ENCODE results near the gene EDAR. TPM values are rescaled to one million over a fixed set of nuclear protein-coding genes. Genes with fewer than 3 reads are reported as not detected.

Gene EDAR
- polyA plus RNA-seq, 1 experiment = not detected

DNA sequence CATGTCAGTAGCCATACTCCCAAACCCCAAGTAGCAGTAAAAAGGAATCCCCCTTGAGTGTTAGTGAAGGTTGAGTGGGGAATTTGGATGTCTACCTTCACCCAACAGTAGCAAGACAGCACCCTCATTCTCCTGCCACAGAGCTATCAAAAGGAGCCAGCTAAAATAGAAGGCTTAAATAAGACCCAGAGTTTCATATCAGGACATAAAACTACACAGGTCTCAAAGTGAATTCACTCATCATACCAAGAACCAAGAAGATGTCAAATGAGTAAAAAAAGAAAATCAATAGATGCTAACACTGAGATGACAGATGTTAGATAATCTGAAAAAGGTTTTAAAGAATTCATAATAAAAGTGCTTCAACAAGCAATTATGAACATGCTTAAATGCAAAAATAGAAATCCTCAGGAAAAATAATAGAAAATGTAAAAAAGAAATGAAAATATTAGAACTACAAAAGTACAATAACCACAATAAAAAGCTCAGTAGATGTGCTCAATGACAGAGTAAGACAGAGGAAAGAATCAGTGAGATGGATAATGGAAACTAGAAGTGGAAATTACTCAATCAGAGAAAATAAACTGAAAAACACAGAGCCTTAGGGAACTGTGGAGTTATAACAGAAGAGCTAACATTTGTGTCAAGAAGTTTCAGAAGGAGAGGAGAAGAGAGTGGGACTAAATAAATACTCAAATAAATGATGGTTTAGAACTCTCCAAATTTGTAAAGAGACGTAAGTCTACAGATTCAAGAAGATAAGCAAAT lies 90.5 kb downstream of the EDAR start:
- no peak overlapping the region for H3K4me3 ChIP-seq (ENCODE audit: low read depth, low read length)
- no peaks in the 10 kb centered on the region for H3K9me3 ChIP-seq (ENCODE audit: control insufficient read depth, insufficient read depth, low read length)
- peaks cover 4% of the 10 kb centered on the region for H3K27me3 ChIP-seq (ENCODE audit: control insufficient read depth, insufficient read depth, low read length)
- no peak for DNase-seq (ENCODE audit: low read depth, low spot score)
- ChIA-PET CTCF (no interaction called here), POLR2A (no interaction called here)
- TF ChIP-seq, protein P1, sequence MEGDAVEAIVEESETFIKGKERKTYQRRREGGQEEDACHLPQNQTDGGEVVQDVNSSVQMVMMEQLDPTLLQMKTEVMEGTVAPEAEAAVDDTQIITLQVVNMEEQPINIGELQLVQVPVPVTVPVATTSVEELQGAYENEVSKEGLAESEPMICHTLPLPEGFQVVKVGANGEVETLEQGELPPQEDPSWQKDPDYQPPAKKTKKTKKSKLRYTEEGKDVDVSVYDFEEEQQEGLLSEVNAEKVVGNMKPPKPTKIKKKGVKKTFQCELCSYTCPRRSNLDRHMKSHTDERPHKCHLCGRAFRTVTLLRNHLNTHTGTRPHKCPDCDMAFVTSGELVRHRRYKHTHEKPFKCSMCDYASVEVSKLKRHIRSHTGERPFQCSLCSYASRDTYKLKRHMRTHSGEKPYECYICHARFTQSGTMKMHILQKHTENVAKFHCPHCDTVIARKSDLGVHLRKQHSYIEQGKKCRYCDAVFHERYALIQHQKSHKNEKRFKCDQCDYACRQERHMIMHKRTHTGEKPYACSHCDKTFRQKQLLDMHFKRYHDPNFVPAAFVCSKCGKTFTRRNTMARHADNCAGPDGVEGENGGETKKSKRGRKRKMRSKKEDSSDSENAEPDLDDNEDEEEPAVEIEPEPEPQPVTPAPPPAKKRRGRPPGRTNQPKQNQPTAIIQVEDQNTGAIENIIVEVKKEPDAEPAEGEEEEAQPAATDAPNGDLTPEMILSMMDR (IDR thresholded peaks at IDR 0.05; ENCODE audit: low read depth, low read length) = no peak
- no peak overlapping the region for H3K27ac ChIP-seq (ENCODE audit: low read depth, low read length)

DNA sequence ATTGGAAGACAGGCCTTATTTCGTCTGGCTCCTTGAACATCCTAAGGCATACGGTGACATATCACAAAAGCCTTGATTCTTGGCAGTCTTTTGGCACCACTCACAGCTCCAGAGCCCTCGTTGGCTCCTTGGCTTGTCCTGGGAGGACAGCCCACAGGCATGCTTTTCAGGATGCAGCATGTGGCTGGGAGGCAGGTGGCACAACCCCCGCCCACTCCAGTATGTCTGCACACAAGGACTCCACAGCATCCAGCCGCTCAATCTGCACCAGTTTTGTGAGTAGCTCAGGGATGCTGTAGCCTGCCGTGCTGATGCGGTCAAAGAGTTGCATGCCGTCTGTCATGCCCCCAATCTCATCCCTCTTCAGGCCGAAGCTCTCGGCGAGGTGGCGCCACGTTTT lies 92.3 kb downstream of the EDAR start:
- no peak for DNase-seq (ENCODE audit: low read depth, low spot score)
- POLR2A ChIA-PET = no interaction called here
- TF ChIP-seq, protein P1 (IDR thresholded peaks at IDR 0.05; ENCODE audit: low read depth, low read length) = no peak
- Histone ChIP-seq H3K9me3 (ENCODE audit: control insufficient read depth, insufficient read depth, low read length) (no peaks in the 10 kb centered on the region), H3K27ac (ENCODE audit: low read depth, low read length) (no peak overlapping the region), H3K27me3 (ENCODE audit: control insufficient read depth, insufficient read depth, low read length) (peaks cover 4% of the 10 kb centered on the region), H3K4me3 (ENCODE audit: low read depth, low read length) (no peak overlapping the region)
- CTCF ChIA-PET = no interaction called here

DNA sequence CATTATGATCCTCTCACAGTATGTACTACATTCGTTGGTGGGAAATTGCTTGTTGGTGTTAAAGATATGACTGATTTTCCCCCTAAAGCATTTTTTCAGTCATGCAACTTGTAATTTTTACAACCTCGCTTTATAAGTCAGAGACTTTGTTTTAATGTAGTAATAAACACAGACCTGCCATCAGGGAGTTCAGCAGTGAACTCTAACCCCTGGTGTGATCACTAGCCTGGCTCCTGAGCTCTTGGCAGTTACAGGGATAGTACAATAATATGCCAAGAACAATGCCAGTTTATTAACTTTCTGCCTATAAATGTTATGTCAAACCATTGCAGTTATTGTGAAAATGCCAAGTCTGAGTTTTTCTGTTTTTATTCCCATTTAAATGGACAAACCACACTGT lies 93.8 kb downstream of the EDAR start:
- CTCF ChIA-PET = interaction anchor here (0.7 to 1.1 kb wide), 2 partner anchors 292 to 651 kb away, joined by 3 read pairs; no protein-coding TSS in a partner anchor
- POLR2A ChIA-PET = no interaction called here
- no peak for DNase-seq (ENCODE audit: low read depth, low spot score)
- H3K9me3 ChIP-seq (ENCODE audit: control insufficient read depth, insufficient read depth, low read length) = peaks cover 3% of the 10 kb centered on the region
- H3K4me3 ChIP-seq (ENCODE audit: low read depth, low read length) = no peak overlapping the region
- TF ChIP-seq, protein P1 (IDR thresholded peaks at IDR 0.05; ENCODE audit: low read depth, low read length) = no peak
- peaks cover 4% of the 10 kb centered on the region for H3K27me3 ChIP-seq (ENCODE audit: control insufficient read depth, insufficient read depth, low read length)
- H3K27ac ChIP-seq (ENCODE audit: low read depth, low read length) = no peak overlapping the region

DNA sequence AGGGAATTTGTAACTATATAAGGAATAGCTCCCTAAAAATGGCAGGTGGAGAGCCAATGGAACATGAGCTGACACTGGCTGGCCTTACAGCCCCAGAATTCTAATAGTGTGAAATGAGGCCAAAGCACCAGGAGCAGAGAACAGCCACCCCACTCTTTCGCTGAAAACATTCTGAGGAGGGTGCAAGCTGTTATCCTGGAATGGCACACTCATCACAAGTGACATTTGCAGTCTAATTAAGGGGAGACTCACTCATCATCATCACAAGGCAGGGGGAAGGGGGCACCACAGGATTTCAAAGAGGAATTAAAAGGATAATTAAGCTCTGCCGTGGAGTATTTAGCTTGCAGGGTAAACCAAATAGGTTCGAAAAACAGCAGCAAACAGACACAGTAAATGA lies 94.3 kb downstream of the EDAR start:
- DNase-seq (ENCODE audit: low read depth, low spot score) = no peak
- TF ChIP-seq, protein P1 (IDR thresholded peaks at IDR 0.05; ENCODE audit: low read depth, low read length) = no peak
- POLR2A ChIA-PET = no interaction called here
- peaks cover 5% of the 10 kb centered on the region for H3K9me3 ChIP-seq (ENCODE audit: control insufficient read depth, insufficient read depth, low read length)
- no peak overlapping the region for H3K27ac ChIP-seq (ENCODE audit: low read depth, low read length)
- CTCF ChIA-PET = interaction anchor here (0.6 to 1.1 kb wide), 3 partner anchors 293 to 718 kb away, joined by 3 to 5 read pairs (median 3); no protein-coding TSS in a partner anchor
- H3K4me3 ChIP-seq (ENCODE audit: low read depth, low read length) = no peak overlapping the region
- peaks cover 4% of the 10 kb centered on the region for H3K27me3 ChIP-seq (ENCODE audit: control insufficient read depth, insufficient read depth, low read length)

DNA sequence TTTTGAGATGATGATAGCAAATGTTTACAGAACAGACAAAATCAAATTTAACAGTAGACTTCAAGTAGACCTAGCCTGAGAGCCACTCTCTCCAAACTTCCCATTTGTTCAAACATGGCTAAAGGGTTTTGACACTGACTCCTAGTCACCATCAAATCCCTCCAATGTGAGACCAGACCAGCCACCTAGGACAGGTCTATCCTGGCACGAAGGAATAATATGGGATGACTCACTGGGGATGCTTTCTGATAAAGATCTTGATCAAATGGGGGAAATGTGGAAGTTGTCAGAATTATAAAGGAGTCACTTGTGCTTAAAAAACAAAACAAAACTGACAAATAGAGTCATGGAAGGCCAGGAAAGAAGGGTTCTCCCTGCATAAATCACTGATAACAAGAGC lies 95.7 kb downstream of the EDAR start:
- peaks cover 2% of the 10 kb centered on the region for H3K27me3 ChIP-seq (ENCODE audit: control insufficient read depth, insufficient read depth, low read length)
- ChIA-PET POLR2A (no interaction called here), CTCF (no interaction called here)
- H3K4me3 ChIP-seq (ENCODE audit: low read depth, low read length) = no peak overlapping the region
- H3K9me3 ChIP-seq (ENCODE audit: control insufficient read depth, insufficient read depth, low read length) = peaks cover 5% of the 10 kb centered on the region
- DNase-seq (ENCODE audit: low read depth, low spot score) = no peak
- TF ChIP-seq, protein P1 (IDR thresholded peaks at IDR 0.05; ENCODE audit: low read depth, low read length) = no peak
- H3K27ac ChIP-seq (ENCODE audit: low read depth, low read length) = no peak overlapping the region
